ENCODE measurements around the gene ERBB4.

GRCh38 chr2:212146416-212146815 is 392.2 kb downstream of the ERBB4 start:
- TF ChIP-seq YY1 (IDR thresholded peaks at IDR 0.05; ENCODE audit: low read depth, low read length) (no peak), CTCF (IDR thresholded peaks at IDR 0.05; ENCODE audit: control extremely low read depth in 1 of 3, insufficient read depth in 1 of 3, low read depth in 1 of 3, low read length in 3 of 3) (no peak), EZH2 (IDR thresholded peaks at IDR 0.05; ENCODE audit: low read depth, low read length, severe bottlenecking) (no peak), POLR2A (IDR thresholded peaks at IDR 0.05; ENCODE audit: control extremely low read depth in 1 of 2, low read depth in 2 of 2, low read length in 2 of 2) (no peak), CBX8 (IDR thresholded peaks at IDR 0.05; ENCODE audit: borderline replicate concordance, low read depth, low read length) (no peak)
